Hematopoietic multipotent progenitor cell treated with erythropoietin and hydrocortisone succinate and interleukin-3 and kit ligand, for 8 days (in vitro differentiated cells): ENCODE results near the gene GPR141.

Experiments
- DNase-seq: peaks from one replicate; pipeline ENCODE4 v3.0.0-alpha.2; 2015

The GPR141 gene, protein sequence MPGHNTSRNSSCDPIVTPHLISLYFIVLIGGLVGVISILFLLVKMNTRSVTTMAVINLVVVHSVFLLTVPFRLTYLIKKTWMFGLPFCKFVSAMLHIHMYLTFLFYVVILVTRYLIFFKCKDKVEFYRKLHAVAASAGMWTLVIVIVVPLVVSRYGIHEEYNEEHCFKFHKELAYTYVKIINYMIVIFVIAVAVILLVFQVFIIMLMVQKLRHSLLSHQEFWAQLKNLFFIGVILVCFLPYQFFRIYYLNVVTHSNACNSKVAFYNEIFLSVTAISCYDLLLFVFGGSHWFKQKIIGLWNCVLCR

DNA sequence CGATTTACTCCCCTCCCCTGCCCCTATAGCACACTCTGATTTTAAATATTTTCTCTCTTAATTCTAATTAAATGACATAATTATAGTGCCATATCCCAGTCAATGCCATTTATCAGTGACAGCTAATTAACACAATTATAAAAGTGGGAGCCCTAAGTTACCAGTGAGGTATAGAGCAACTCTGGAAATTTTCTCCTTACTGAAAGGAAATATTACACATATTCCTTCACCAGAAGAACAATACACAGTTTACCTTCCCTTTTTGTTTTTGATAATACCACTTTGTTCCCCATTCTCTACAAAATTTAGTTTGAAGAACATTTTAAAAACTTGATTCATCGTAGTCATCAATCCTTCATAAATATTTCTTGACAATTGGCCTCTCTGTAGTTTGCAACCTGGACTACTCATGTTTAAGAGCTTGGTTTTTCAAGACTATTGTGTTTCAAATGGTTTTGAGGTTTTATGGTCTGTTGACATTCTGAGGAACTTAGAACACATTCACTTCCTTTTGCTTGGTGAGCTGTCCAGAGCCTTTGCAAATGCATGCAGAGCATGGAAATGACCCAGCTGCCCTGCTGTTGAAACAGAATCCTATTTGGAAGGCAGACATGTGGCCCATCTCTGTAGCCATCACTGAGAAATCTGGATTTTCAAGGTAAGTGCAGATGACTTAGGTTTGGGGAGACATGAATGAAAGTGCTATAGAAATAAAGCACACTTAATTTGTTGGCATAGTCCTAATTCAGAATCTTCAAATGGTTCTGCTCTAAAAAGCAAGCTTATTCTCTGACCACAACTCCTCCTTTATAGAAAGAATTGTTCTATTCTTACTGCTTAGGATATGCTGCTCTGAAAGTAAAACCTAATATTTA, at the start of gene GPR141:
Gene GPR141, plus strand, starts transcription at position 521 of the 875 bp plus-strand sequence. CDS start 56,628 bp downstream, outside the sequence.
- DNase-seq, result no peak

DNA sequence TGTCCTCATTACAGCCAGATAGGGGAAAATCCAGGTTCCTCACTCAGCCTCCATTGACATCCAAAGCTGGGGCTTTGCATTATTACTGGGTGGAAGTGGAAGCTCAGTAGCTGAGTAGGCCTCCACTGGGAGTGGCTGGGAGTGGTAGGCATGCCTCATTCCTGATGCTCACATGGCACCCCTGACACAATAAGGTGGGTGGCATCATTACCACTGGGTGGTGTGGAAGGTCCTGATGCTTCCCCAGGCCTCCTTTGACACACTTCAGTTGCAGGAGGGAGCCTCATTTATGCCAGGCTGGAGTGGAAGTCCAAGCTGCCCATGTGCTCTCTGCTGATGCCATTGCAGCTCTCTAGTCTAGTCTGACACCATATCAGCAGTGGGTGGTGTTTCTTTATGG, 48.2 kb upstream of the GPR141 start:
- no peak for DNase-seq

DNA sequence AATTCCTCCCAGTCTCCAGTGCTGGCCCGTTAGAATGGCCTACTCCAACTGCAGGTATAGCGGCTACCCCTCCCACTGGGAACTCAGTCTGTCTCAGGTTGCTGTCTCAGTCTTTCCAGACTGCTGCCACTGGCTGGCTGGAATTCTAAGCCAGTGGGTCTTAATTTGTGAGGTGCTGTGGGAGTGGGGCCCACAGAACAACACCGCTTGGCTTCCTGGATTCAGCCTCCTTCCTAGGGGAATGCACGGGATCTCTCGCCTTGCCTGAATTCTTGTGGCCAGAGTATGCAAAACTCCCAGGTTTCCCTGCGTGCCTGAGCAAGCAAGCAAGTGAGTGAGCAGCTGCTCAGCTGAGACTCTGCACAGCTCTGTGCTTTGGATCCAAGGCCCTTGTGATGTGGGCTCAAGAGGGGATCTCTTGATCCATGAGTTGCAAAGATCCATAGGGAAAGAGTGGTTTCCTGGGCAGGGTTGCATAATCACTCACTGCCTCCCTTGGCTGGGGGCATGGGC, 41.5 kb upstream of the GPR141 start:
- DNase-seq, result no peak

DNA sequence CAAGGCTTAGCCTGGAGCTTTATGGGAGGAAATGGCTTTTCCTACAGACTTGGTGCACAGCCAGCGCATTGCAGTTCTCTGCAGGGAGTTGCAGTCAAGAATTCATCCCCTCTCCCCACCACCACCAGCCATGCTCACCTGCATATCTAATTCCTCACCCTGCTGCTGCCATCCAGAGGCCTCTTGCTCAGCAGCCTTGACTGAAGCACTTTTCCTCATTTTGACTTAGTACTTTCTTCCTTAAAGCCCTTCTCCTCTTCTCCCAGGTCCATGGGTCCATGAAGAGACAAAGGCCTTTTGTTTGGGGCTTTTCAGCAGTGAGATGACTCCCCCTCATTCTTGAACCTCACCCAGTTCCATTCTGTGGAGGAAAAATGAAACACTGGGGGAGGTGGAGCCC, 39.7 kb upstream of the GPR141 start:
- DNase-seq, result peak; percentile 42

DNA sequence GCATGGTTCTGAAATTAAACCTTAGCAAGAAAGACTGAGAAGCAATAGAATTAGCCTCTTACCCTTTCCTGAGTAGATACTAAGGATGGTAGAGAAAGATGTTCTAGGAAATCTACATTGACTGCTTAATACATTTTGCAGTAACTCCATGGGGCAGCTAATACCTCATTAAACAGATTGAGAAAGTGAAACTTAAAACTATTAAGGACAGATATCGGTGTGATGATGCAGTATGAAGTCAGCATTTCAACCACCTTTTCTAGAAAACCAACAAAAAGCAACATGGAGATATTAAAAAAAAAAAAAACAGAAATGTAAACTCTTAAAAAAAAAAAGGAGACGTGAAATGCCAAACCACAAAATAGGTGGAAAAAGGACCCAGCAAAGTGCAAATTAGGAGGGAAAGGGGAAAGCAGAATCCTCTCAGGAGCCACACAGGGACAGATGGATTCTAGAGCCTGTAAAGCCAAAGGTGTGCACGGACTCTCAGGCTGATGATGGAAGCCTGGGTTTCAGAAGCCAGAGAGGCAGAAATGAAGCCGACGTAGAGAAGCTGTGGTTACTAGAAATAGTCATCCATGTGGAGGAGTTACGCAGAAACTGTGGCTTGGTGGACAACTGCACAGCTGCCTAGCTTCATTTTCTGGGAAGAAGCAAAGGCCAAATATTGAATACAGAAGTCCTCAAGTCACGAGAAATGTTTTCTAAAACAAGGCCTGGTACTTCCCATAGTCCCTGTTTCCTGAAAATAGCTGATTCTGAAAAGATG, 38.1 kb upstream of the GPR141 start:
- DNase-seq, result peak; percentile 35

DNA sequence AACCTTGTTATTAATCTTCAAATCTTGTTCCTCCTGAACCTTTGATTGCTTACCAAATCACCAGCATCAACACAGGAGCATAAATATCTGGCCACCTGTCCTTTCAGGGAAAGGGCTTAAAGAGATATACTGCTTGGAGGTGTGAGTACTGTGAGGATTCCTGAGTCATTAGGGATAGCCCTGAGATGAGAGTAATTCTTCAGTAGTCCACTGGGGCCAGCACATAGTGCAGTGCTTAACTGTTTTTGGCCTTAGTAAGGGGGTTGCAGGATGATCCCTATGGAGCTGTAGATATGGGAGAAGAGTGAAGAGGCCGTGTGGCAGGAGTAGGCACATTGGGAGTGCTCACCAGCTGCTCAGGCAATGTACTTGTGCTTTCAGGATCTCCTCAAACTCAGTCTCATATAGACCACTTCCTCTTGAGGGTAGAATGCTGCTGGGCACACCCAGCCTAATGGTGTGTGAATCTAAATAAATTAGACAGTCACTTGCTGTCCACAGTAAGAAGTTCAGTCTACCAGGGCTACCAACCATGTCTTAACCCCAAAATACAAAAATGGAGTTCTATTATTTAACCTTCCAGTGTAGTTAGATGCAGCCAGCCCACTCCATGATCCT, 26.5 kb upstream of the GPR141 start:
- no peak for DNase-seq

DNA sequence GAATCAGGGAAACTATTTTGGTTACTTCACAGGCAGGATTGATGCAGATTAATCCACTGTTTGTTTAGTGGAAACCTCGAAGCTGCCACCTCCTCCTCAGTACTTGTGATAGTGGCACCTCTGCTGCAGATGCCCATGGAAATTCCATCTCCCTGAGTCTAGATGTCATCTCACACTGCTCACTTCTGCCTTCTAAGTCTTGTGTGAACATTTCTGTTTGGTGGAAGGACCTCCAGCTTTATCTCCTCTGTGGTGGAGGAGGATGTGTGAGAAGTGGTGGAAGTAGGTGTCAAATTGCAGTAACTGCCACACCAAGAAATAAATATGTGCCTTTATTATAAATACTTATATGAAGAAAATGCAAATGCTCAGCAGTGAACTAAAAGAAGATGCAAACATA, 25.8 kb upstream of the GPR141 start:
- DNase-seq, result no peak

DNA sequence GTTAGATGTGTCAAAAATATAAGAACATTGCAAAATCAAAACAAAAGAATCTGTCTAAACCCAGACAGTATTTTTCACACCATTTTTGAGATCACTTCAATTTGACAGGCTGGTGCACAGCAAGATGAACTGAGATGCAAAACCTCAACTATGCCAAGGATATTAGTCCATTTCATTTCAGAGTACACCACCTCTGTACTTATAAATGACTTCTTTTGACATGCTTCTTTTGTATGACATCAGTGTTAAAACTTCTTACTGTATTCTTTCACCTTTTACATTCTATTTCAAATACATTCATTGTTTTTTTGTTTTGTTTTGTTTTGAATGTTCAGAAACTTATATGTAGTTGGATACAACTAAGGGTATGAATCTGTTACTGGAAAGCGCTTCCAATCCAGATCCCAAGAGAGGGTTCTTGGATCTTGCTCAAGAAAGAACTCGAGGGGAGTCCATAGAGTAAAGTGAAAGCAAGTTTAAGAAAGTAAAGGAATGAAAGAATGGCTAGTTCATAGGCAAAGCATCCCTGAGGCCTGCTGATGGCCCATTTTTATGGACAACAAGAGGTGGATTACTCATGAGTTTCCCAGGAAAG, 23.5 kb upstream of the GPR141 start:
- no peak for DNase-seq

DNA sequence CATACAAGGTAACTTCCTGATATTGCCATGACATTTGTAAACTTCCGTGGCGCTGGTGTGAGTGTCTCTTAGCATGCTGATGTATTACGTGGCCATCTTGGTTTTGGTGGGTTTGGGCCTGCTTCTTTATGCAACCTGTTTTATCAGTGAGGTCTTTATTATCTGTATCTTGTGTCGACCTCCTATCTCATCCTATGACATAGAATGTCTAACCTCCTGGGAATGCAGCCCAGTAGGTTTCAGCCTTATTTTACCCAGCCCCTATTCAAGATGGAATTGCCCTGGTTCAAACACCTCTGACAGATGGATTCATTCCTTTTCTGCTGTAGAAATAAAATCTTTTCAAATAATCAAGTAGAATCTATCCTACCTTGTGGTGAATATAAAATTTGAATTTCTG, 23.0 kb upstream of the GPR141 start:
- DNase-seq, result no peak

DNA sequence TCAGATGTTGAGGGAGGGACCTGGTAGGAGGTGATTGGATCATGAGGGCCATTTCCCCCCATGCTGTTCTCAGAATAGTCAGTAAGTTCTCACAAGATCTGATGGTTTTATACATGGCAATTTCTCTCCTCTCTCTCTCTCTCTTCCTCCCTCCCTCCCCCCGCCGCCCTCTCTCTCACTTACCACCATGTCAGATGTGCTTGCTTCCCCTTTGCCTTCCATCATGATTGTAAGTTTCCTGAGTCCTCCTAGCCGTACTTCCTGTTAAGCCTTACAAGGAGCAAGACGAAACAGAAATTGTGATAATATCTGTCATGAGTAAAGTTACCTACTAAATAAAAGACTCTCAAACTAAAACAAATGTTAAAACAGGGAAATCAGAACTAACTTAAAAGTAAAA, 19.9 kb upstream of the GPR141 start:
- DNase-seq, result no peak

DNA sequence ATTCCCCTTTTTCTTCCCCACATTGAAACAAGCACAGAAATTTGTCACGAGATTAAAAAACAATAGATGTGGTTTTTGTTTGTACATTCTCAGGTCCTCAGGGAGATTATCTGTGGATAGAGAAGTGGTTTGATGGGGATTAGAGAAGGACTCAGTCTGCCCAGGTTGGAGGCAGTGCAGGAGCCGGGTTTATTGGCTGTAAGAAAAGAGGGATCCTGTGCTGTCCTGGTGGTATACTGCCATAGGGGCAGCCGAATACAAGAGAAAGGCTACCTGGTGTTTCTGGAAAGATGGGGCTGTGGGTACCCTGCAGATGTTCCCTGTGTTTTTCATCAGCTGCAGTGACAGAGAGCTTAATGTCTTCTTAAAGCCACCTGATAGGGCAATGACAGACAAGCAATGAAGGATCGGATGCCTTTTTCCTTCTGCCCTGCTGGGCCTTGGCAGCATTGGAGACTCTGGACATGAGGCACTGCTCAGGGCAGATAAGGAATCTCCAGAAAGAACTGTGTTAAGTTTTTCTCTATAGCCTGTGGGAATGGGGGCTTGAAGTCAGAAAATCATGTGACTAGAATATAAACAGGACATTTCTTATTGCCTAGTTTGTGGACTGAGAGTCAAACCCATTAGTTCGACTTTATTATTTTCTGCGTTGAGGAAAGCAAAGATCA, 18.1 kb upstream of the GPR141 start:
- no peak for DNase-seq

DNA sequence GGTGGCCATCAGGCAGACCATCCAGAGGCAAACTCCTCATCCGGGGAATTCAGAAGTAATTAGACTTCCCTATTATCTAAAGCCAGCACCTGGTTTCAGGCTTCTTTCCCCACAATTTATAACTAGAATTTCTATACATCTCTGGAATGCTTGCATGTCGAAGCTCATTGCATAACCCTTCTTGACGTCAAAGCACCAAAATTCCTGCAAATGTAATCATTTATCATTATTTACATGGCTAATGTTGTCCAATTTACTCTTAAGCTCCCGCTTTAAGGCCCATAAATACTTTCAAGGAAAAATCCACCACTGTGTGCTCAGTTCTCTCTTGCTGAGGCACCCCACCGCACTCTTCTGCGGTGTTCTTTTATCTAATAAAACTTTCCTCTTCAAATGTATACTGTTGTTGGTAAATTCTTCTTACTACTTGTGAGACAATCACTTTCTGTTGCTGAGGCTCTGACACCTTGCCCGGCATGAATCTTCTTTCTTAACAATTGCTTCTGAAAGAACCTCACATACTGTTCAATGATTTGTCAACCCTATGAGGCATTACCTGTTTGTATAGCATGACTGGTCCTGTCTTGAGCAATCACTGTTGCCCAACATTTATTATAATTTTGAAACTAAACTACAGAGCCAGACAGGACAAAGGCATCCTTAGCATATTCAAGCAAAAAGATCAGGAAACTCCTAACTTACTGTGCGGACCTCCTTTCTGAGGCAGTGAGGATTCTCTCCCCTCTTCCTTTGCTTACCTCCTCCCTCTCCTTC, 17.4 kb upstream of the GPR141 start:
- DNase-seq, result no peak

DNA sequence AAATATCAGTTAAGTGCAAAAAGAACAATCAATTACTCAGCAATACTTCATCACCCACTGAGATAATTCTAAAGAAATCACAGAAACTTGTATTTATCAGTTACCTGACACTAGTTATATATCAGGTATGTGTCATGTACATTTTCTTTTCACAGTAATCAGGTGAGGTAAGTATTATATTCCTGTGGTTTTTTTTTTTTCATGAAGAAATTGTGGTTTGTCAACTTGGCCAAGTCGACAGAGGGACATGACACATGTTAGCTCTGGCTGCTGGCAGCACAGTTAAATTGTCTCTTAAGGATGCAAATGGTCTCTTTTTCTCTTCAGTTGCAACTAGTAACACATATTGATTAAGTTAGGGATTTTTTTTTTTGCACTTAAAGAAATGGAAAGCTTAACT, 13.7 kb upstream of the GPR141 start:
- no peak for DNase-seq

DNA sequence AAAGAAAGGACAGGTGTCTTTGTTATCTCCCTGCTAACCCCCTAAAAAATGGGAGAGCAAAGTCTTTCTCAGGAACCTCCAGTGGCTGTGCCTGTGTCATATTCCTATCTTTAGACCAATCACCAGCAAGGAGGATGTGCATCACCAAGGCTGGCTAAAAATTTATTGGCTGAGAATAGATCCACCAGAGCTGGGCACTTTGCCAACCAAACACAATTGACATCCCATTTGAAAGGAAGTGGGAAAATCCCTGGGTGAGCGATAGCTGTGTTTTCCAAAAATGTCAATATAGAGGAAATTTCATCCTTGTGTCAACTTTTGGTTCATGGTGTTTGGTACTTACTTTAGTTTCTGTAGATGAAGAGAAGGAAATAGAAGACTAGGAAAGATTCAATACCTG, 13.1 kb upstream of the GPR141 start:
- DNase-seq, result no peak

DNA sequence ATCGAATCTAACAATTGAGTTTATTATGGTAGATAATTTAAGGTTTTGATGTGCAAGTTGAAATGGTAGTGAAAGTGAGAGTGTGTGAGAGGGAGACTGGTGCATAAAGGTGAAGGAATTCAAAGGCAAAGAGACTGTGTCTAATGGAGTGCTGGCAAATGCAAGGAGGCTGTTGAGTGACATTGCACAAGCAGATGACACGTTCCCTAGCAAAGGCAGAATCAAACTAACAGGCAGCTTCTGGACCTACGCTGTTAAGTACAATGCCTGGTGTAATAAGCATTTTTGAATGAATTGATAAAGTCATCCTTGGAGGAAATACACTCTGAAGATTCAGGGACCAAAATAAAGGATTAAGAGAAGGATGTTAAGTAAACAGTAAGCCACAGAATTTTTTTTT, 11.7 kb upstream of the GPR141 start:
- DNase-seq, result no peak

DNA sequence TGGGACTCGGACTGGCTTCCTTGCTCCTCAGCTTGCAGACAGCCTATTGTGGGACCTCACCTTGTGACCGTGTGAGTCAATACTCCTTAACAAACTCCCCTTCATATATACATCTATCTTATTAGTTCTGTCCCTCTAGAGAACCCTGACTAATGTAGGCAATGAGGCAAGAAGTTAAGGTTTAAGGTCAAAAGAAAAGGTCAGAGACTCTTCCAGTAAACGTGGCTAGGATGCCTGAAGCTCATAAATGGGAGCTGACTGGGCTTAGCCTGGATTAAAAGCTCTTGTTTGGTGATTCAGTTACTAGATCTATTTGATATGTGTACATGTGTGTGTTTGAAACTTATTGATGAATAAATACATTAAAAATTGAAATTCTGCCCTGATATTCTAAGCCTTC, 10.6 kb upstream of the GPR141 start:
- no peak for DNase-seq

DNA sequence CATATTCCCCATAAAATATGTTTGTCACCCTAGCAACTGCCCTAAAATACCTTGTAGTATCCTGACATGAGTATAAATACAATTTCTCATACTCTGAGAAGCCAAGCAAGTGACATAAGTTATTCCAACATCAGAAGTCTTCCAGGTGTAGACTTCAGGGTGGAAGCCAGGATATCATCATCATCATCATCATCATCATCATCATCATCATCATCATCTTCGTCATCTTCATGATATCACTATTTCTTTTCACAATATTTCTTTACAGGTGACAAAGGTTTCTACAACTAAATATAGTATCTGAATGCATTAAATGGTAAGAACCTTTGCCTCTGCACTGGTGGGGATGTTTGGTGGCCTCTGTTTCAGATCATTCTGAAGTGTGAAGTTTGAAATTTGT, 10.0 kb upstream of the GPR141 start:
- DNase-seq, result no peak

DNA sequence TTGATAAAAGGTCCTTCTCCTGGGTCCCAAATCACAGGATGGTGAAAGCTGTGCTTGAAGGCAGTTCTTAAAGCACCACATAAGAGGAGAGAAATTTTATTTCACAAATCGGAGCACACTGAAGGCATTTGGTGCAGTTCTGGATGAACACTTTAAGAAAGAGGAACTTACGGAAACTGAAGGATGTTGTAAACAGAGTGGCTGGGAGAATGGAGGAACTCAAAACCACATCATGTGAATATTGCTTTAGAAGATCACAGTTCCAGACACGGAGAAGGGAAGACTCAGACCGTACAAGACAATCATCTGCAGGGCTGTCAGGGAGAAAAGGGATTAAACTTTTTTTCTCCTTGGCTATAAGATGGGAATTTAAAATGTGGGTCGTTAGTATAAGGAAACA, 9.0 kb upstream of the GPR141 start:
- no peak for DNase-seq

DNA sequence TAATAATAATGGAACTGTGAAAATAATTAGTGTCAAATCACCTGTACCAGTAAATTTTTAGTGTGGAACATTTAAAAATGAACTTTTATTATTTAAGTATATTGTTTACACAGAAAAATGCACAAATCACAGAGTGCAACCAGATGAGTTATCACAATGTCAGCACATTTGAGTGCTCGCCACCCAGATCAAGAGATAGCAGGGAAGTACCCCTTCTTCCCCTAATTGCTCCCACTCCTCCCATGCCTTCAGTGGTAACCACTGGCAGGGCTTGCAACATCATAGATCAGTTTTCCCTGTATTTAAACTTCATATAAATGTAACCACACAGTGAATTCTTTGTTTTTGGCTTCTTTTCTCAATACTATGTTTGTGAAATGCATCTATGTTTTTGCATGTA, 7.8 kb upstream of the GPR141 start:
- no peak for DNase-seq

DNA sequence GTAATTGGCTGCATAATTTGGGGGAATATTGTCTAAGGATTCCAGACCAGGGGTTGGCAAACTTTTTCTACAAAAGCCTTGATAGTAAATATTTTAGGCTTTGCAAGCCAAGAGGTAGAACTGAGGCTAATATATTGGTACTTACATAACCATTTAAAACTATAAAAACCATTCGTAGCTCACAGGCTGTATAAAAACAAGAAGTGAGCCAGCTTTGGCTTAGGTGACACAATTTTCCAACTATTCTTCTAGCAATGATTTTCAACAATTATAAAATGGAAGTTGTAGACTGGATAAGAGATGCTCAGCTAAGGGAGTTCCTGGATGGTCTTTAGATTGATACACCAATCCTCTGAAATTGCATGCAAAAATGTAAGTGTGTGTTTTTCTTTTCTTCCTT, 1.4 kb downstream of the GPR141 start:
- DNase-seq, result no peak
